Measurements from ENCODE around the gene IGSF6.
"Not testable (repeated sequence)": the region's sequence is repeated elsewhere in the genome, so short reads cannot be mapped to it uniquely, and the experiment has no call there.

The IGSF6 gene

GRCh38 chr16:21652453-21652852 is at the start of gene IGSF6:
Gene IGSF6, minus strand, starts transcription at chr16:21652608. Its CDS starts 10 bp downstream, at chr16:21652598.
- DNase-seq (ENCODE audit: low spot score): no peak

- peak; percentile 32 for DNase-seq (ENCODE audit: low spot score)
These were observed 48.9 kb upstream of the IGSF6 start for GRCh38 chr16:21701271-21701670.

GRCh38 chr16:21698169-21699032 is 46.0 kb upstream of the IGSF6 start:
- DNase-seq (ENCODE audit: low spot score): no peak

GRCh38 chr16:21697032-21697431 is 44.6 kb upstream of the IGSF6 start:
- DNase-seq (ENCODE audit: low spot score): no peak

- no peak for DNase-seq (ENCODE audit: low spot score)
These were observed 42.2 kb upstream of the IGSF6 start for GRCh38 chr16:21694609-21695008.

- not testable (repeated sequence) for DNase-seq (ENCODE audit: low spot score)
These were observed 38.6 kb upstream of the IGSF6 start for GRCh38 chr16:21690967-21691366.

GRCh38 chr16:21689107-21689506 is 36.7 kb upstream of the IGSF6 start:
- DNase-seq (ENCODE audit: low spot score): no peak

GRCh38 chr16:21685034-21685455 is 32.6 kb upstream of the IGSF6 start:
- DNase-seq (ENCODE audit: low spot score): peak; percentile 93

GRCh38 chr16:21684199-21684598 is 31.8 kb upstream of the IGSF6 start:
- peak; percentile 71 for DNase-seq (ENCODE audit: low spot score)

GRCh38 chr16:21683184-21683583 is 30.8 kb upstream of the IGSF6 start:
- DNase-seq (ENCODE audit: low spot score): no peak

GRCh38 chr16:21680714-21681113 is 28.3 kb upstream of the IGSF6 start:
- not testable (repeated sequence) for DNase-seq (ENCODE audit: low spot score)

- not testable (repeated sequence) for DNase-seq (ENCODE audit: low spot score)
These were observed 22.0 kb upstream of the IGSF6 start for GRCh38 chr16:21674456-21674855.

- no peak for DNase-seq (ENCODE audit: low spot score)
These were observed 21.1 kb upstream of the IGSF6 start for GRCh38 chr16:21673469-21673868.

- DNase-seq (ENCODE audit: low spot score): no peak
These were observed 15.2 kb upstream of the IGSF6 start for GRCh38 chr16:21667575-21667974.

GRCh38 chr16:21666772-21667171 is 14.4 kb upstream of the IGSF6 start:
- peak; percentile 29 for DNase-seq (ENCODE audit: low spot score)

- DNase-seq (ENCODE audit: low spot score): no peak
These were observed 12.5 kb upstream of the IGSF6 start for GRCh38 chr16:21664801-21665492.

- peak; percentile 77 for DNase-seq (ENCODE audit: low spot score)
These were observed 11.7 kb upstream of the IGSF6 start, which contains the start of gene OTOA for GRCh38 chr16:21663889-21664647. Gene OTOA, plus strand, starts transcription at chr16:21663968. Its CDS starts 14,547 bp downstream, at chr16:21678515.

- no peak for DNase-seq (ENCODE audit: low spot score)
These were observed 6.7 kb upstream of the IGSF6 start for GRCh38 chr16:21659124-21659523.

- peak; percentile 78 for DNase-seq (ENCODE audit: low spot score)
These were observed 4.7 kb upstream of the IGSF6 start for GRCh38 chr16:21656795-21657768.

- DNase-seq (ENCODE audit: low spot score): no peak
These were observed 2.5 kb upstream of the IGSF6 start for GRCh38 chr16:21654881-21655280.

GRCh38 chr16:21654466-21654865 is 2.1 kb upstream of the IGSF6 start:
- no peak for DNase-seq (ENCODE audit: low spot score)
